C4-2B (cell line): ENCODE data around the gene PUS10.

Experiments
- ZFX ChIP-seq: fragments of 450-650 bp; IDR thresholded peaks from 2 replicates; pipeline ENCODE4 v1.6.1; 2017
- TF ChIP-seq, protein P1 (sequence below): fragments of 450-650 bp; conservative IDR thresholded peaks from 2 replicates; pipeline ENCODE4 v1.5.1; 2017; ENCODE audit warnings: mild to moderate bottlenecking

DNA sequence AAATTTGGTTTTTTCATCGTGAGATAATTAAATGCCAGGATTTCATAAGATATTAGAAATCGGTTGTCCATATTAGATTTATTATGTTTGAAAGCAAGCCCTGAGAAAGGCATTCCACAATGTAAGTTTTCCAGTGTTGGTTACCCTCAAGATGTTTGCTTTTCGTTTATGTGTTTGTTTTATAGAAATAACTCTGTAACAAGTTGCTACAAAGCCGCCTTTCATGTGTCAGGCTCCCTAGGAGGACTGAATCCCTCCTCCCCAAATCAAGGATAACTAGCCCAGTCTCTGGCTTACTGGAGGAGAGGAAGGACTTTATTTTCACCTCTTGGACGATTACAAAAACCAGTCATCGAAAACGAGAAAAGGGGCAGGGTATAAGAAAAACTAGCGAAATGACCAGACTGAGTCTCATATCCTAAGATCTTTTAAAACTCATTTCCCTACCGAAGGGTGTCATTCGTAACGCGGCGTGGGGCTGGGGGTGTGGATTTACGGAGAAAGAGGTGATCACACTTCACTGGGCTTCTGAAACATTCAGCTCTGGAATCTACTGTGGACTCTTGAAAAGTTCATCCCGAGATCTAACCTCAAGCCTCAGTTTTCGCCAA, 1.6 kb downstream of the PUS10 start:
- TF ChIP-seq, protein P1, sequence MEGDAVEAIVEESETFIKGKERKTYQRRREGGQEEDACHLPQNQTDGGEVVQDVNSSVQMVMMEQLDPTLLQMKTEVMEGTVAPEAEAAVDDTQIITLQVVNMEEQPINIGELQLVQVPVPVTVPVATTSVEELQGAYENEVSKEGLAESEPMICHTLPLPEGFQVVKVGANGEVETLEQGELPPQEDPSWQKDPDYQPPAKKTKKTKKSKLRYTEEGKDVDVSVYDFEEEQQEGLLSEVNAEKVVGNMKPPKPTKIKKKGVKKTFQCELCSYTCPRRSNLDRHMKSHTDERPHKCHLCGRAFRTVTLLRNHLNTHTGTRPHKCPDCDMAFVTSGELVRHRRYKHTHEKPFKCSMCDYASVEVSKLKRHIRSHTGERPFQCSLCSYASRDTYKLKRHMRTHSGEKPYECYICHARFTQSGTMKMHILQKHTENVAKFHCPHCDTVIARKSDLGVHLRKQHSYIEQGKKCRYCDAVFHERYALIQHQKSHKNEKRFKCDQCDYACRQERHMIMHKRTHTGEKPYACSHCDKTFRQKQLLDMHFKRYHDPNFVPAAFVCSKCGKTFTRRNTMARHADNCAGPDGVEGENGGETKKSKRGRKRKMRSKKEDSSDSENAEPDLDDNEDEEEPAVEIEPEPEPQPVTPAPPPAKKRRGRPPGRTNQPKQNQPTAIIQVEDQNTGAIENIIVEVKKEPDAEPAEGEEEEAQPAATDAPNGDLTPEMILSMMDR, result no peak
- no peak for TF ChIP-seq ZFX
